Sciatic nerve (tissue), 2 donors: Measurements from ENCODE around the gene SYNE2. TPM values are rescaled to one million over a fixed set of nuclear protein-coding genes. Genes with fewer than 3 reads are reported as not detected.
A peak's percentile ranks its signal among the peaks of the same experiment; 100 is the strongest.

Experiments
- ATAC-seq: fragments of 200-7000 bp; cut with Tn5 transposase; one replicate; pipeline ENCODE4 v1.9.1; 2020; ENCODE audit warnings: mild to moderate bottlenecking, moderate library complexity
- DNase-seq: peaks from one replicate; pipeline ENCODE4 v3.0.0-alpha.2; 2020; ENCODE audit warnings: low spot score
- intact Hi-C: fragments of 100-400 bp; cut with DNase I; formaldehyde crosslinking; loops from one replicate; pipeline ENCODE4 v1.14.2; 2022
- total RNA-seq: library from RNA; stranded (reverse); fragmentation: NEBNext Ultra II Directional; extraction: Animal tissue kit (Norgen Biotek cat#: 25700); gene quantifications from one replicate; pipeline ENCODE4 v1.2.1, GENCODE V29; 2021
- donor health status: DM: no; HTN: no; CAD: no.
- donor health status: DM: no; HTN: no; CAD: no.

SYNE2 gene
- total RNA-seq, 1 donor from 2014 or later = 172 TPM

DNA sequence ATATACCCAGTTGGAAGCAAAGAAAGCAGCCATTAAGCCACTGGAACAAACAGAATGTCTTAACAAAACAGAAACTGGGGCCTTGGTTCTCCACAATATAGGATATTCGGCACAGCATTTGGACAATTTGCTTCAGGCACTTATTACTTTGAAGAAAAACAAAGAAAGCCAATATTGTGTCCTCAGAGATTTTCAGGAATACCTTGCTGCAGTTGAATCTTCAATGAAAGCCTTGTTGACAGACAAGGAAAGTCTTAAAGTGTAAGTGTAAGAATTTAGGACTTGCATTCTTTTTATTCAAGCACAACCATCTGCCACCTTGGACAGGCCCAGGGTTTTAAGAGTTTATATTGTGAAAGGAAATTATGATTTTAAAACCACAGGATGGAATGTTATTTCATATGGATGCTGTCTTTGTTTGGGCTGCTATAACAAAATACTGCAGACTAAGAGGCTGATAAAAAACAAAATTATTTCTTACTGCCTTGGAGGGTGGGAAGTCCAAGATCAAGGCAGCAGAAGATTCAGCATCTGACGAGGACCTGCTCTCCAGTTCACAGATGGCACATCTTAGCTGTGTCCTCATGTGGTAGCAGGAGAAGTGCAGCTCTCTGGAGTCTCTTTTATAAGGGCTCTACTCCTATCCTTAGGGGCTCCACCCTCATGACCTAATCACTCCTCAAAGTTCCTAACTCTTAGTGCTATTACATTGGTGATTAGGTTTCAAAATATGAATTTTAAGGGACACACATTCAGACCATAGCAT lies 197.0 kb downstream of the SYNE2 start:
- intact Hi-C loops = no loop called here
- ATAC-seq (no peak), DNase-seq (no peak)

- DNase-seq (no peak), ATAC-seq (no peak)
- intact Hi-C loops = no loop called here
These were observed 201.2 kb downstream of the SYNE2 start for GRCh38 chr14:64053694-64054669.

GRCh38 chr14:64059454-64060198 lies 206.8 kb downstream of the SYNE2 start:
- intact Hi-C loops = no loop called here
- ATAC-seq (no peak), DNase-seq (no peak)

DNA sequence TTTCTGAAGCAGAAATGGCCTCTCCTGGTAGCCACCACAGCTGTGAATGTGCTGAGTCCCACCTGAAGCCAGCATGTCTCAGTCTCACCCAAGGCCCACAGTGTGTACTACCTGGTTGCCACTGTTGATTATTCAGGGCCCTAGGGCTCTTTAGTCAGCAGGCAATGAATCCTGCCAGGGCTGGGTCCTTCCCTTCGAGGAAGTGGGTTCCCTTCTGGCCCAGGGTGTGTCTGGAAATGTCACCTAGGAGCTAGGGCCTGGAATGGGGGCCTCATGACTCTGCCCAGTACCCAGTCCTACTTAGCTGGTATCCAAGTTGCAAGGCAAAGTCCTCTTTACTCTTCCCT lies 207.4 kb downstream of the SYNE2 start:
- no peak for ATAC-seq
- intact Hi-C loops = no loop called here

GRCh38 chr14:64060648-64061096 lies 207.9 kb downstream of the SYNE2 start:
- intact Hi-C loops = no loop called here
- DNase-seq (no peak), ATAC-seq (no peak)

More for the DNA sequence above, 207.4 kb downstream of the SYNE2 start:
- no peak for DNase-seq

GRCh38 chr14:64061115-64061514 lies 208.3 kb downstream of the SYNE2 start:
- intact Hi-C loops = no loop called here
- DNase-seq (no peak), ATAC-seq (no peak)

- ATAC-seq = no peak
- intact Hi-C loops = no loop called here
- DNase-seq = no peak
These were observed 208.9 kb downstream of the SYNE2 start for GRCh38 chr14:64061706-64062105.

DNA sequence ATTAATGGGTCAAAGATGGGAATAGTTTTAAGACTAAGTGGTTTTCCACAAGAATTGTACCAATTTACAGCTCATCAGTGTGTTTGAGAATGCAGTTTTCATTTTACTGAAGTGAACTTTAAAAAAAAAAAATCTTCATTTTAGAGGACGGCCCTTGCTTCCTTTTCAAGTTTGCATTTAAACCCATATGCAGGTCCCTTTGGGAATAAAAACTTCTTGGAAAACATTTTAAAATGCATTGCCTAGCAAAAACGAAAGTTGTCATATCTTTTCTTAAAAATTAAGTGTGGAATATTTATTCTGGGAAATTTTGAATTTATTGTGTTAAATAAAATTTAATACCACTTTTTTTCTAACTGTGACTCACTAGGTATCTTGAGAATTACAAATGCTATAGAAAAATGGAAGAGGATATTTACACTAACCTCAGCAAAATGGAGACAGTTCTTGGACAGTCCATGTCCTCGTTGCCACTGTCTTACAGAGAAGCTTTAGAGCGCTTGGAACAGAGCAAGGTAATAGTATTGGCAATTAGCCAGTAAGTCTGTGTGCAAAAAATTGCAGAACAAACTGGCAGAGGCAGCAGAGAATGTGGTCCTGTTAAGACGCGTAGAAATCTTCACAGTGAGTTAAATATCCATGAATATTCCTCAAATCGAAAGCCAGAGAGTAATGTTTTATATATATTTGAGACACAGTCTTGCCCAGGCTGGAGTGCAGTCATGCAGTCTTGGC lies 209.7 kb downstream of the SYNE2 start:
- DNase-seq = no peak
- ATAC-seq = no peak
- intact Hi-C loops = no loop called here

DNA sequence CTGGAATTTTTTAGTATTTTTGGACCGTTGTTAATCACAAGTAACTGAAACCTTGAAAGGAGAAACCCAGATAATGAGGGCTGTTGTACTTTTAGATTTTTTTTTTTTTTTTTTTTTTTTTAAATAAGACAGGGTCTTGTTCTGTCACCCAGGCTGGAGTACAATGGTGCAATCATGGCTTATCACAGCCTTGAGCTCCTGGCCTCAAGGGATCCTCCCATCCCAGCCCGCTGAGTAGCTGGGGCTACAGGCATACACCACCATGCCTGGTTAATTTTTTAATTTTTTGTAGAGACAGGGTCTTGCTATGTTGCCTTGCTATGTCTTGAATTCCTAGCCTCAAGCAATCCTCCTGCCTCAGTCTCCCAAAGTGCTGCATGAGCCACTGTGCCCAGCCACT lies 211.6 kb downstream of the SYNE2 start:
- intact Hi-C loops = no loop called here
- ATAC-seq (no peak), DNase-seq (no peak)

GRCh38 chr14:64069634-64070359 lies 217.0 kb downstream of the SYNE2 start:
- DNase-seq = no peak
- ATAC-seq = no peak
- intact Hi-C loops = no loop called here

- intact Hi-C loops = no loop called here
- no peak for DNase-seq
- ATAC-seq = no peak
These were observed 222.3 kb downstream of the SYNE2 start for GRCh38 chr14:64074961-64075612.

DNA sequence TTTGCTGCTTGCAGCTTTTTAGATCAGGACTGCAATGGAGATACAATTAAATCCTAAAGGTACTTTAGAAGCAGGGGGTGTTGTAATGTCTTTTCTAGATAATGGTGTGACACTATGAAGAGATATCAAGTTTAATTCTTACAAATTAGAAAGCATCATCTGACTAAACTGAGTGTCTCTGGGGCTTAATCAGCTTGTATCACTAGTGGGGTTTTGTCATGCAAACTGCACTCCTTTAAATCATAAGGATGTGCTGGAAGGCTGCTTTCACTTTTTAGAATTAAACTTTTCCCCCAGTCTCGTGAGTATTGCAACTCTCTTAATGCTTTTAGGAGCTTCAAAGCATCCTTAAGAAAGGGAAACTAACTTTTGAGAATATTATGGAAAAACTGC lies 222.8 kb downstream of the SYNE2 start:
- intact Hi-C loops = no loop called here
- no peak for DNase-seq
- ATAC-seq = no peak

GRCh38 chr14:64080452-64080851 lies 227.6 kb downstream of the SYNE2 start:
- ATAC-seq = no peak
- DNase-seq = no peak
- intact Hi-C loops = no loop called here

DNA sequence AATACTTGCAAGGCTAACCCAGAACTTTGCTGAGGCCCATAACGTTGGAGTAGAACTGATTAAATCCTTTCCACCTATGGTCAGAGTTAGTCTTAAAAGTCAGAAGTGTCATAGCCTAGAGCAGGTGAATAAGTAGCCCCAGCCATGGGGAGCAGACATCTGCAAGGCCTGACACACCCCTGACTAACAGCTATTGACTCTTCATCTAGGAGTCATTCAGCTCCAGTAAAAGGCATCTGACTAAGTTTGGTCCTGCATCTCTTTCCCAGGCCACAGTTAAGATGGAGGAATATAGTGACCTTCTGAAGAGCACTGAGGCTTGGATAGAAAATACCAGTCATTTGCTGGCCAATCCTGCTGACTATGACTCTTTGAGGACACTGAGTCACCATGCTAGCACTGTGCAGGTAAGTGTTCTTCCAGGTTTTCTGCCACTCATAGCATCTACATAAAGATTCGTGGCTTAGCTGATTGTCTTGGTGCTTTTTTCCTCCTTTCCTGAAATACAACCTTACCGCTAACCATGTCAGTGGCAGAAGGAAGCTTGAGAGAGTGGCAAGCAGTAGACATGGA lies 228.5 kb downstream of the SYNE2 start:
- intact Hi-C loops = no loop called here
- no peak for DNase-seq
- ATAC-seq = no peak

GRCh38 chr14:64082837-64083236 lies 230.0 kb downstream of the SYNE2 start:
- intact Hi-C loops = no loop called here
- no peak for DNase-seq
- ATAC-seq = peak; percentile 76

DNA sequence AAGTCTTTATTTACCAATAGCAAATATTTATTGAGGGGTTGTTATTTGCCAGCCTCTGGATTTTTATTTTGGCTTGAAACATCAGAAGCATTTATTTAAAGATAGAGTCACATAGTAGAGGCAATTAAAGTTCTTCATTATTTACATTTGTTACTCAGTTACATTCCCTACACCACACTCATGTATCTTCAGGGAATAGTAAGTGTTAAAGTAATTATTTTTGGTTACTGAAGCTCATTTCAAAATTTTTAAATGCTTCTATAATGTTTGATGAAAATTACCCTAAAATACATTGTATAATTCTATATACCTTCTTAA lies 235.8 kb downstream of the SYNE2 start:
- intact Hi-C loops = no loop called here
- DNase-seq (no peak), ATAC-seq (no peak)

DNA sequence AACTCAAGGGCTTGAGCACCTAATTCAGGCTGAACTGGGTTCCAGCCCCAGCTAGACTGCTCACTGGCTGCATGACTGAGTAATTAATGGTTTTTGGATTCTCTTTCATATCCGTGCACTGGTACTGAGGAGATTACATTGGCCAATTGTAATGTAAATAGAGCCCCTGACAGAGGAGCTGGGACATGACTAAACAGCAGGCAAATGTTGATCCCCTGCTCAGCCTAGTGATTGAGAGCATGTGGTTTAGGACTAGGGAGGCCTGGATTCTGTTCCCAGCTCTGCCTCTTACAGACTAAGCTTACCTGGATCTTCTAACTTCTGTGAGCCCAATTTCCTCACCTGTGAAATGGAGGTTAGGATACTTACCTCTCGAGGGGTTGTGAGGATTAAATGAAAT lies 237.1 kb downstream of the SYNE2 start:
- ATAC-seq (no peak), DNase-seq (no peak)
- intact Hi-C loops = no loop called here

DNA sequence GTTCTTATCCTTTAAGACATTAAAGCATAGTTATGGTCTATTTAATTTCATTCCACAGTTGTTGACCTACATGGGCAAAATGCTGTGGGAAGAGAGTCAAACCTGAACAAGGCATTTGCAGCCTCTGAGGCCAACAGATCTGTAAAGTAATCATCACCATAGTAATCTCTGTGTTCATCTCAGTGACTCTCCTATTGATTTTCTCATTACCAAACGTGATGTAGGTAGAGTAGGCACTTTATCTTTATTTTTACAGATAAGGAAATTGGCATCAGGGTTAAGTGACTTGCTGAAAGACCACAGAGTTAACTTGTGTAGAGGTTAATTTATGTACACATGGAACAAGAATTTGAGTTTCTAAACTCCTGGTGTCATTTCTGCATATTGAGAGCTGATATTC lies 238.4 kb downstream of the SYNE2 start:
- DNase-seq (no peak), ATAC-seq (no peak)
- intact Hi-C loops = no loop called here
